HEK293 (cell line): ENCODE measurements around the gene APC2.

Experiments used
- CTCF ChIA-PET: fragments of 350-600 bp; formaldehyde crosslinking; extraction: SDS; loops from one replicate; lab custom pipeline; 2021; ENCODE audit warnings: antibody characterized with exemption; lab: Yijun Ruan, JAX
- POLR2A ChIA-PET: fragments of 300-600 bp; formaldehyde crosslinking; extraction: SDS; loops from one replicate; lab custom pipeline; 2020; ENCODE audit warnings: antibody characterized with exemption, inconsistent platforms; lab: Yijun Ruan, JAX
- H3K27ac ChIP-seq: fragments of 200-500 bp; sonication (Bioruptor generic); 2 replicates; pipeline ENCODE4 v1.5.1; 2014; ENCODE audit warnings: low read depth, low read length, control low read depth, inconsistent platforms; ENCODE audit errors: extremely low read depth
- H3K36me3 ChIP-seq, 2 experiments: fragments of 200-500 bp in 1 of 2; sonication (Bioruptor generic) in 1 of 2; 1 replicate in 1 of 2; 2 replicates in 1 of 2; pipeline ENCODE4 v1.5.1; 2014 to 2017; ENCODE audit warnings: inconsistent platforms in 2 of 2, low read length in 2 of 2; ENCODE audit not compliant: control insufficient read depth in 2 of 2, insufficient read depth in 1 of 2
- H3K4me1 ChIP-seq: fragments of 200-500 bp; sonication (Bioruptor generic); 2 replicates; pipeline ENCODE4 v1.5.1; 2014; ENCODE audit warnings: mild to moderate bottlenecking, low read length, inconsistent platforms; ENCODE audit not compliant: control insufficient read depth, insufficient read depth
- H3K4me3 ChIP-seq: 2 replicates; pipeline ENCODE4 v1.5.1; 2011; ENCODE audit warnings: low read depth, mild to moderate bottlenecking, control low read depth, low read length, moderate library complexity
- H3K9me3 ChIP-seq: fragments of 200-500 bp; sonication (Bioruptor generic); 2 replicates; pipeline ENCODE4 v1.5.1; 2014; ENCODE audit warnings: low read depth, low read length, inconsistent platforms; ENCODE audit not compliant: control insufficient read depth, insufficient read depth
- GFI1B ChIP-seq: fragments of 450-650 bp; formaldehyde crosslinking; IDR thresholded peaks from 2 replicates; pipeline ENCODE4 v1.5.1; 2016; ENCODE audit warnings: missing biosample characterization, missing genetic modification characterization
- GLI2 ChIP-seq: fragments of 450-650 bp; formaldehyde crosslinking; IDR thresholded peaks from 2 replicates; pipeline ENCODE4; 2017; ENCODE audit warnings: missing biosample characterization, missing genetic modification characterization, low read depth, borderline replicate concordance
- IKZF3 ChIP-seq: fragments of 450-650 bp; IDR thresholded peaks from 2 replicates; pipeline ENCODE4 v1.5.0; 2018; ENCODE audit warnings: missing biosample characterization, mild to moderate bottlenecking, missing genetic modification characterization, moderate library complexity
- SP2 ChIP-seq: fragments of 450-650 bp; formaldehyde crosslinking; IDR thresholded peaks from 2 replicates; pipeline ENCODE4 v1.5.1; 2016; ENCODE audit warnings: missing biosample characterization, missing genetic modification characterization
- ZBTB20 ChIP-seq: fragments of 450-650 bp; formaldehyde crosslinking; IDR thresholded peaks from 2 replicates; pipeline ENCODE4 v1.5.1; 2016; ENCODE audit warnings: missing biosample characterization, missing genetic modification characterization
- ZBTB21 ChIP-seq: fragments of 450-650 bp; formaldehyde crosslinking; IDR thresholded peaks from 2 replicates; pipeline ENCODE4 v1.5.1; 2017; ENCODE audit warnings: missing biosample characterization, missing genetic modification characterization
- ZEB2 ChIP-seq: fragments of 450-650 bp; formaldehyde crosslinking; IDR thresholded peaks from 2 replicates; pipeline ENCODE4 v1.5.1; 2016; ENCODE audit warnings: missing biosample characterization, missing genetic modification characterization
- ZFP3 ChIP-seq: fragments of 450-650 bp; formaldehyde crosslinking; IDR thresholded peaks from 2 replicates; pipeline ENCODE4 v1.5.1; 2016; ENCODE audit warnings: low read depth, missing biosample characterization, missing genetic modification characterization
- ZIC2 ChIP-seq: fragments of 450-650 bp; formaldehyde crosslinking; IDR thresholded peaks from 2 replicates; pipeline ENCODE4 v1.5.1; 2016; ENCODE audit warnings: missing biosample characterization, missing genetic modification characterization
- ZNF114 ChIP-seq: fragments of 450-650 bp; formaldehyde crosslinking; IDR thresholded peaks from 2 replicates; pipeline ENCODE4 v1.5.0; 2017; ENCODE audit warnings: missing biosample characterization, missing genetic modification characterization
- ZNF211 ChIP-seq: fragments of 450-650 bp; formaldehyde crosslinking; IDR thresholded peaks from 2 replicates; pipeline ENCODE4 v1.5.1; 2016; ENCODE audit warnings: low read depth, missing biosample characterization, missing genetic modification characterization
- ZNF354C ChIP-seq: fragments of 450-650 bp; formaldehyde crosslinking; IDR thresholded peaks from 2 replicates; pipeline ENCODE4 v1.5.1; 2016; ENCODE audit warnings: missing biosample characterization, missing genetic modification characterization, low read depth, borderline replicate concordance
- ZNF394 ChIP-seq: fragments of 450-650 bp; formaldehyde crosslinking; IDR thresholded peaks from 2 replicates; pipeline ENCODE4 v1.5.1; 2016; ENCODE audit warnings: missing biosample characterization, missing genetic modification characterization, mild to moderate bottlenecking, moderate library complexity, borderline replicate concordance
- ZNF416 ChIP-seq: fragments of 450-650 bp; formaldehyde crosslinking; IDR thresholded peaks from 2 replicates; pipeline ENCODE4 v1.5.1; 2016; ENCODE audit warnings: missing biosample characterization, missing genetic modification characterization
- ZNF433 ChIP-seq: fragments of 450-650 bp; formaldehyde crosslinking; IDR thresholded peaks from 2 replicates; pipeline ENCODE4 v1.5.1; 2016; ENCODE audit warnings: missing biosample characterization, missing genetic modification characterization, low read depth
- ZNF521 ChIP-seq: fragments of 450-650 bp; formaldehyde crosslinking; IDR thresholded peaks from 2 replicates; pipeline ENCODE4 v1.5.1; 2017; ENCODE audit warnings: missing biosample characterization, mild to moderate bottlenecking, missing genetic modification characterization
- ZNF629 ChIP-seq: fragments of 450-650 bp; formaldehyde crosslinking; IDR thresholded peaks from 2 replicates; pipeline ENCODE4 v1.5.1; 2017; ENCODE audit warnings: missing biosample characterization, missing genetic modification characterization
- ZNF791 ChIP-seq: fragments of 450-650 bp; formaldehyde crosslinking; IDR thresholded peaks from 2 replicates; pipeline ENCODE4 v1.5.1; 2016; ENCODE audit warnings: missing biosample characterization, missing genetic modification characterization
- ZSCAN16 ChIP-seq: fragments of 450-650 bp; formaldehyde crosslinking; IDR thresholded peaks from 2 replicates; pipeline ENCODE4 v1.5.1; 2016; ENCODE audit warnings: missing biosample characterization, missing genetic modification characterization
- TF ChIP-seq, protein P1 (sequence below): fragments of 450-650 bp; formaldehyde crosslinking; IDR thresholded peaks from 2 replicates; pipeline ENCODE4 v1.5.1; 2016; ENCODE audit warnings: missing biosample characterization, missing genetic modification characterization
- TF ChIP-seq, protein P2 (sequence below): fragments of 450-650 bp; formaldehyde crosslinking; IDR thresholded peaks from 2 replicates; pipeline ENCODE4 v1.5.1; 2016; ENCODE audit warnings: missing biosample characterization, missing genetic modification characterization
- TF ChIP-seq, protein P3 (sequence below): fragments of 450-650 bp; formaldehyde crosslinking; IDR thresholded peaks from 2 replicates; pipeline ENCODE4 v1.5.1; 2016; ENCODE audit warnings: missing biosample characterization, missing genetic modification characterization, borderline replicate concordance
- TF ChIP-seq, protein P4 (sequence below): fragments of 450-650 bp; formaldehyde crosslinking; IDR thresholded peaks from 2 replicates; pipeline ENCODE4 v1.5.1; 2017; ENCODE audit warnings: missing biosample characterization, mild to moderate bottlenecking, missing genetic modification characterization, moderate library complexity

The APC2 gene

DNA sequence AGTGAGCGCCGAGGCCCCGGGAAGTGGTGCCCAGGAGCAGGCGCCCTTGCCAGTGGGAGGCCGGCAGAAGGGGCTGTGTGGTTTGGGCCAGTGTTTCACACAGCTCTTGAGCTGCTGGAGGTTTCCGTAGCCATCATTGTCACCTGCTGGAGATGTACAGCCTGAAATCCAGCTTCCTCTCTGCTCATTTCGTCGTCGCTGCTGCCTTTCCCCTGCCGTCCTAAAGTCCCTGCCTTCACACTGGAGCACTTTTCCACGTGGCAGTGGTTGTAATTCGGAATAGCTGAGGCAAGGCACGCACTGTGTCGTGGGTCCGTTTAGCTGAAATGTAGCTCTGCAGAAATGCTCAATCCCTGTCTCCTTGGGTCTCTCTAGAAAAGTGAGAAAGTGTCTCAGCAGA, 29.3 kb upstream of the APC2 start:
- H3K27ac ChIP-seq = no peak overlapping the region
- no peak overlapping the region for H3K4me3 ChIP-seq
- no peaks in the 10 kb centered on the region for H3K9me3 ChIP-seq
- TF ChIP-seq ZNF114 (tag by site-specific recombination) = no peak
- no peak for TF ChIP-seq IKZF3 (tag by site-specific recombination)
- TF ChIP-seq, protein P1, sequence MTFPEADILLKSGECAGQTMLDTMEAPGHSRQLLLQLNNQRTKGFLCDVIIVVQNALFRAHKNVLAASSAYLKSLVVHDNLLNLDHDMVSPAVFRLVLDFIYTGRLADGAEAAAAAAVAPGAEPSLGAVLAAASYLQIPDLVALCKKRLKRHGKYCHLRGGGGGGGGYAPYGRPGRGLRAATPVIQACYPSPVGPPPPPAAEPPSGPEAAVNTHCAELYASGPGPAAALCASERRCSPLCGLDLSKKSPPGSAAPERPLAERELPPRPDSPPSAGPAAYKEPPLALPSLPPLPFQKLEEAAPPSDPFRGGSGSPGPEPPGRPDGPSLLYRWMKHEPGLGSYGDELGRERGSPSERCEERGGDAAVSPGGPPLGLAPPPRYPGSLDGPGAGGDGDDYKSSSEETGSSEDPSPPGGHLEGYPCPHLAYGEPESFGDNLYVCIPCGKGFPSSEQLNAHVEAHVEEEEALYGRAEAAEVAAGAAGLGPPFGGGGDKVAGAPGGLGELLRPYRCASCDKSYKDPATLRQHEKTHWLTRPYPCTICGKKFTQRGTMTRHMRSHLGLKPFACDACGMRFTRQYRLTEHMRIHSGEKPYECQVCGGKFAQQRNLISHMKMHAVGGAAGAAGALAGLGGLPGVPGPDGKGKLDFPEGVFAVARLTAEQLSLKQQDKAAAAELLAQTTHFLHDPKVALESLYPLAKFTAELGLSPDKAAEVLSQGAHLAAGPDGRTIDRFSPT = no peak
- TF ChIP-seq, protein P2, sequence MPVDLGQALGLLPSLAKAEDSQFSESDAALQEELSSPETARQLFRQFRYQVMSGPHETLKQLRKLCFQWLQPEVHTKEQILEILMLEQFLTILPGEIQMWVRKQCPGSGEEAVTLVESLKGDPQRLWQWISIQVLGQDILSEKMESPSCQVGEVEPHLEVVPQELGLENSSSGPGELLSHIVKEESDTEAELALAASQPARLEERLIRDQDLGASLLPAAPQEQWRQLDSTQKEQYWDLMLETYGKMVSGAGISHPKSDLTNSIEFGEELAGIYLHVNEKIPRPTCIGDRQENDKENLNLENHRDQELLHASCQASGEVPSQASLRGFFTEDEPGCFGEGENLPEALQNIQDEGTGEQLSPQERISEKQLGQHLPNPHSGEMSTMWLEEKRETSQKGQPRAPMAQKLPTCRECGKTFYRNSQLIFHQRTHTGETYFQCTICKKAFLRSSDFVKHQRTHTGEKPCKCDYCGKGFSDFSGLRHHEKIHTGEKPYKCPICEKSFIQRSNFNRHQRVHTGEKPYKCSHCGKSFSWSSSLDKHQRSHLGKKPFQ (tag by site-specific recombination) = no peak
- no peak for TF ChIP-seq ZIC2 (tag by site-specific recombination)
- TF ChIP-seq ZNF433 (tag by site-specific recombination) = no peak
- TF ChIP-seq ZNF211 = no peak
- no peak for TF ChIP-seq SP2 (tag by site-specific recombination)
- no peak for TF ChIP-seq GLI2 (tag by site-specific recombination)
- TF ChIP-seq, protein P3, sequence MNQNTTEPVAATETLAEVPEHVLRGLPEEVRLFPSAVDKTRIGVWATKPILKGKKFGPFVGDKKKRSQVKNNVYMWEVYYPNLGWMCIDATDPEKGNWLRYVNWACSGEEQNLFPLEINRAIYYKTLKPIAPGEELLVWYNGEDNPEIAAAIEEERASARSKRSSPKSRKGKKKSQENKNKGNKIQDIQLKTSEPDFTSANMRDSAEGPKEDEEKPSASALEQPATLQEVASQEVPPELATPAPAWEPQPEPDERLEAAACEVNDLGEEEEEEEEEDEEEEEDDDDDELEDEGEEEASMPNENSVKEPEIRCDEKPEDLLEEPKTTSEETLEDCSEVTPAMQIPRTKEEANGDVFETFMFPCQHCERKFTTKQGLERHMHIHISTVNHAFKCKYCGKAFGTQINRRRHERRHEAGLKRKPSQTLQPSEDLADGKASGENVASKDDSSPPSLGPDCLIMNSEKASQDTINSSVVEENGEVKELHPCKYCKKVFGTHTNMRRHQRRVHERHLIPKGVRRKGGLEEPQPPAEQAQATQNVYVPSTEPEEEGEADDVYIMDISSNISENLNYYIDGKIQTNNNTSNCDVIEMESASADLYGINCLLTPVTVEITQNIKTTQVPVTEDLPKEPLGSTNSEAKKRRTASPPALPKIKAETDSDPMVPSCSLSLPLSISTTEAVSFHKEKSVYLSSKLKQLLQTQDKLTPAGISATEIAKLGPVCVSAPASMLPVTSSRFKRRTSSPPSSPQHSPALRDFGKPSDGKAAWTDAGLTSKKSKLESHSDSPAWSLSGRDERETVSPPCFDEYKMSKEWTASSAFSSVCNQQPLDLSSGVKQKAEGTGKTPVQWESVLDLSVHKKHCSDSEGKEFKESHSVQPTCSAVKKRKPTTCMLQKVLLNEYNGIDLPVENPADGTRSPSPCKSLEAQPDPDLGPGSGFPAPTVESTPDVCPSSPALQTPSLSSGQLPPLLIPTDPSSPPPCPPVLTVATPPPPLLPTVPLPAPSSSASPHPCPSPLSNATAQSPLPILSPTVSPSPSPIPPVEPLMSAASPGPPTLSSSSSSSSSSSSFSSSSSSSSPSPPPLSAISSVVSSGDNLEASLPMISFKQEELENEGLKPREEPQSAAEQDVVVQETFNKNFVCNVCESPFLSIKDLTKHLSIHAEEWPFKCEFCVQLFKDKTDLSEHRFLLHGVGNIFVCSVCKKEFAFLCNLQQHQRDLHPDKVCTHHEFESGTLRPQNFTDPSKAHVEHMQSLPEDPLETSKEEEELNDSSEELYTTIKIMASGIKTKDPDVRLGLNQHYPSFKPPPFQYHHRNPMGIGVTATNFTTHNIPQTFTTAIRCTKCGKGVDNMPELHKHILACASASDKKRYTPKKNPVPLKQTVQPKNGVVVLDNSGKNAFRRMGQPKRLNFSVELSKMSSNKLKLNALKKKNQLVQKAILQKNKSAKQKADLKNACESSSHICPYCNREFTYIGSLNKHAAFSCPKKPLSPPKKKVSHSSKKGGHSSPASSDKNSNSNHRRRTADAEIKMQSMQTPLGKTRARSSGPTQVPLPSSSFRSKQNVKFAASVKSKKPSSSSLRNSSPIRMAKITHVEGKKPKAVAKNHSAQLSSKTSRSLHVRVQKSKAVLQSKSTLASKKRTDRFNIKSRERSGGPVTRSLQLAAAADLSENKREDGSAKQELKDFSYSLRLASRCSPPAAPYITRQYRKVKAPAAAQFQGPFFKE (tag by site-specific recombination) = no peak
- no peak for TF ChIP-seq ZNF416 (tag by site-specific recombination)
- no peak for TF ChIP-seq ZNF521
- peaks cover 5 to 96% of the 10 kb centered on the region in 2 experiments for H3K36me3 ChIP-seq
- ChIA-PET CTCF (no interaction called here), POLR2A (interaction anchor here (0.8 to 1.0 kb wide), 3 partner anchors 9 to 21 kb away, joined by 3 to 7 read pairs (median 3); no protein-coding TSS in a partner anchor)
- peaks cover 15% of the 10 kb centered on the region for H3K4me1 ChIP-seq

DNA sequence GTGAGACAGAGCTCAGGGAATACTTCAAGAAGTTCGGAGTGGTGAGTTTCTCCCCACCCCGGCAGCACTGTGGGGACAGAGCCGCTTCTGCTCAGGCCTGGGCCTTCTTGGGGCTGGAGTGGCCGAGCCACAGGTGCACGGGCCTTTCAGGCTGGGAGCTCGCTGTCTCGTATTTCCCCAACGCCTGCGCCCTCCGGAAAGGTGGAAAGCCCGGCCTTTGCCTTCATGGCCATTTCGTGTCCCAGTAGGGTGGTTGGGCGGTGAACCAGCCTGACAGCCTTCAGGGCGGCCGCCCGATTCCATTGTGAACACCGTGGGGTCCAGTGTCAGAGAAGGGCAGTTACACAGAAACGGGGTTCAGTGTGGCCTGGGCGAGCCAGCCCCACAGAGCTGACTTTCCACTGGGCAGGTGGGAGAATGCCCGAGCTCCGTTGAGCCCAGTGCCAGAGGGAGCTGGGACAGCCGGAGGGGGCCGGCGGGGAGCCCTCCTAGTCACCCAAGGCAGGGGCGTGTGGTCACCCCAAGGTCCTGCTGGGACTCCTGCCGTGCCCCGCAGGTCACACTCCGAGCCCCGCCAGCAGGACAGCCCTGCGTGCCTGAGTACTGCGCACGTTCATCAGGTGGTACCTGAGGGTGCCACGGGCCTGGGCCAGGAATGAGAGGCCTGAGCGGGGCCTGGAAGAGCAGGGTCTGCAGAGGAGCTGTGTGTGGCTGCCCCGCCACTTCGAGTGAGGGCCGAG, 28.5 kb upstream of the APC2 start:
- POLR2A ChIA-PET = interaction anchor here (0.8 to 1.0 kb wide), 3 partner anchors 8 to 20 kb away, joined by 3 to 7 read pairs (median 3); no protein-coding TSS in a partner anchor

More for the DNA sequence above, 28.5 kb upstream of the APC2 start:
- TF ChIP-seq ZFP3 (tag by site-specific recombination) (no peak), ZSCAN16 (tag by site-specific recombination) (no peak), ZNF394 (no peak), ZNF354C (tag by site-specific recombination) (no peak), ZEB2 (tag by site-specific recombination) (no peak), ZNF629 (no peak), ZNF791 (tag by site-specific recombination) (no peak), GFI1B (tag by site-specific recombination) (no peak), ZBTB21 (tag by site-specific recombination) (no peak), ZBTB20 (no peak)
- TF ChIP-seq, protein P4, sequence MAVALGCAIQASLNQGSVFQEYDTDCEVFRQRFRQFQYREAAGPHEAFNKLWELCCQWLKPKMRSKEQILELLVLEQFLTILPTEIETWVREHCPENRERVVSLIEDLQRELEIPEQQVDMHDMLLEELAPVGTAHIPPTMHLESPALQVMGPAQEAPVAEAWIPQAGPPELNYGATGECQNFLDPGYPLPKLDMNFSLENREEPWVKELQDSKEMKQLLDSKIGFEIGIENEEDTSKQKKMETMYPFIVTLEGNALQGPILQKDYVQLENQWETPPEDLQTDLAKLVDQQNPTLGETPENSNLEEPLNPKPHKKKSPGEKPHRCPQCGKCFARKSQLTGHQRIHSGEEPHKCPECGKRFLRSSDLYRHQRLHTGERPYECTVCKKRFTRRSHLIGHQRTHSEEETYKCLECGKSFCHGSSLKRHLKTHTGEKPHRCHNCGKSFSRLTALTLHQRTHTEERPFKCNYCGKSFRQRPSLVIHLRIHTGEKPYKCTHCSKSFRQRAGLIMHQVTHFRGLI (tag by site-specific recombination) = no peak
- CTCF ChIA-PET = no interaction called here
- peaks cover 5 to 99% of the 10 kb centered on the region in 2 experiments for H3K36me3 ChIP-seq
- peaks cover 7% of the 10 kb centered on the region for H3K4me1 ChIP-seq
- no peak overlapping the region for H3K4me3 ChIP-seq
- 0 out of 2 replicates have a peak overlapping the region, but pooled peaks have one; percentile 22 for H3K27ac ChIP-seq
- H3K9me3 ChIP-seq = no peaks in the 10 kb centered on the region
